ENCODE measurements around the gene FOLR1. TPM values are rescaled to one million over a fixed set of nuclear protein-coding genes. Genes with fewer than 3 reads are reported as not detected.

Gene FOLR1
- total and polyA plus RNA-seq, 2 donors (not counting 1 experiment from before 2014, with no cell fraction given), result 0.15 TPM; not detected in 1

DNA sequence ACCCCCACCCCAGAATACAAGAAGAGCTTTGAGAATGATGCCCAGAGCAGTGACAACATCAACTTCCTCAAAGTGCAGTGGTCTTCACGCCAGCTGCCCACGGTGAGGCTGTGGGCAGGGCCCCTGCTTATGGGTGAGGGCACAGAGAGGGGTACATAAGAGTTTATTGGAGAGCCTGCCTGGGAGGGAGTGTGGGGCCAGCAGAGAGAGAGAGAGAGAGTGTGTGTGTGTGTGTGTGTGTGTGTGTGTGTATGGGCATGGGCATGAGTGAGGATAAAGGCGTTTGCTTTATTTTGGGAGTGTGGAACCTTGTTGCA lies 42.5 kb downstream of the FOLR1 start:
- H3K4me1 ChIP-seq (ENCODE audit: control insufficient read depth, extremely low read depth, insufficient read depth, low read length), result peaks cover 3% of the 10 kb centered on the region
- peaks cover 53% of the 10 kb centered on the region for H3K36me3 ChIP-seq (ENCODE audit: control insufficient read depth, insufficient read depth, low read length)
- no peaks in the 10 kb centered on the region for H3K27me3 ChIP-seq (ENCODE audit: control insufficient read depth, insufficient read depth, low read length)
- H3K9me3 ChIP-seq (ENCODE audit: control insufficient read depth, insufficient read depth, low read depth, low read length), result no peaks in the 10 kb centered on the region
- H3K27ac ChIP-seq (ENCODE audit: insufficient read depth, low read length), result no peak overlapping the region
- H3K9ac ChIP-seq (ENCODE audit: insufficient read depth, low read length), result no peak overlapping the region
- no peaks in the 10 kb centered on the region for H3K79me2 ChIP-seq (ENCODE audit: control insufficient read depth, insufficient read depth, low read length)
- TF ChIP-seq EZH2 (IDR thresholded peaks at IDR 0.05; ENCODE audit: low read length, missing control alignments), result no peak
- TF ChIP-seq, protein P1, sequence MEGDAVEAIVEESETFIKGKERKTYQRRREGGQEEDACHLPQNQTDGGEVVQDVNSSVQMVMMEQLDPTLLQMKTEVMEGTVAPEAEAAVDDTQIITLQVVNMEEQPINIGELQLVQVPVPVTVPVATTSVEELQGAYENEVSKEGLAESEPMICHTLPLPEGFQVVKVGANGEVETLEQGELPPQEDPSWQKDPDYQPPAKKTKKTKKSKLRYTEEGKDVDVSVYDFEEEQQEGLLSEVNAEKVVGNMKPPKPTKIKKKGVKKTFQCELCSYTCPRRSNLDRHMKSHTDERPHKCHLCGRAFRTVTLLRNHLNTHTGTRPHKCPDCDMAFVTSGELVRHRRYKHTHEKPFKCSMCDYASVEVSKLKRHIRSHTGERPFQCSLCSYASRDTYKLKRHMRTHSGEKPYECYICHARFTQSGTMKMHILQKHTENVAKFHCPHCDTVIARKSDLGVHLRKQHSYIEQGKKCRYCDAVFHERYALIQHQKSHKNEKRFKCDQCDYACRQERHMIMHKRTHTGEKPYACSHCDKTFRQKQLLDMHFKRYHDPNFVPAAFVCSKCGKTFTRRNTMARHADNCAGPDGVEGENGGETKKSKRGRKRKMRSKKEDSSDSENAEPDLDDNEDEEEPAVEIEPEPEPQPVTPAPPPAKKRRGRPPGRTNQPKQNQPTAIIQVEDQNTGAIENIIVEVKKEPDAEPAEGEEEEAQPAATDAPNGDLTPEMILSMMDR (conservative IDR thresholded peaks at IDR 0.05 in 1 of 2, IDR thresholded peaks at IDR 0.05 in 1 of 2; ENCODE audit: low read depth in 1 of 2, low read length in 2 of 2), result no peak
- no peak overlapping the region for H3K4me2 ChIP-seq (ENCODE audit: extremely low read depth, insufficient read depth, low read length)
- H3K4me3 ChIP-seq (replicated peaks in 1 of 4; ENCODE audit: control extremely low read depth in 1 of 4, insufficient read depth in 1 of 4, low read depth in 3 of 4, low read length in 4 of 4), result no peak overlapping the region
- no peak overlapping the region for H2AFZ ChIP-seq (ENCODE audit: low read length)
- H4K20me1 ChIP-seq (ENCODE audit: control insufficient read depth, extremely low read depth, insufficient read depth, low read length), result peaks cover 2% of the 10 kb centered on the region
- no peak for DNase-seq (ENCODE audit: low read depth in 2 of 2)

DNA sequence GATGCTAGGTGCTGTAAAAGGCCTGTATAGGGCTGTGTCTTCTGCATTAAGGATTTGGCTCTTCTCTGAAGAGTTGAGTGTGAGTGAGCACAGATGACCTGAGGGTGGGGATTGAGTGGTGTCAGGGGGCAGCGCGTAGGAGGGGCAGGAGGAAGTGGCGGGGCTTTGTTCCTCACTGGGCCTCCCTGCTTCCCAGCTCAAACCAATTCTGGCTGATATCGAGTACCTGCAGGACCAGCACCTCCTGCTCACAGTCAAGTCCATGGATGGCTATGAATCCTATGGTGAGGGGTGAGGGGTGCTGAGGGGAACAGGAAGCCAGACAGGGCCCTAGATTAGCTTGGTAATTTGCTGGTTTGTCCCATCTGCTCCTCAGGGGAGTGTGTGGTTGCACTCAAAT lies 43.0 kb downstream of the FOLR1 start:
- peaks cover 50% of the 10 kb centered on the region for H3K36me3 ChIP-seq (ENCODE audit: control insufficient read depth, insufficient read depth, low read length)
- H2AFZ ChIP-seq (ENCODE audit: low read length), result no peak overlapping the region
- H3K9me3 ChIP-seq (ENCODE audit: control insufficient read depth, insufficient read depth, low read depth, low read length), result no peaks in the 10 kb centered on the region
- no peak for TF ChIP-seq EZH2 (IDR thresholded peaks at IDR 0.05; ENCODE audit: low read length, missing control alignments)
- TF ChIP-seq, protein P1 (conservative IDR thresholded peaks at IDR 0.05 in 1 of 2, IDR thresholded peaks at IDR 0.05 in 1 of 2; ENCODE audit: low read depth in 1 of 2, low read length in 2 of 2), result no peak
- DNase-seq (ENCODE audit: low read depth in 2 of 2), result no peak
- H3K27me3 ChIP-seq (ENCODE audit: control insufficient read depth, insufficient read depth, low read length), result no peaks in the 10 kb centered on the region
- no peak overlapping the region for H3K9ac ChIP-seq (ENCODE audit: insufficient read depth, low read length)
- no peak overlapping the region for H3K27ac ChIP-seq (ENCODE audit: insufficient read depth, low read length)
- no peaks in the 10 kb centered on the region for H3K79me2 ChIP-seq (ENCODE audit: control insufficient read depth, insufficient read depth, low read length)
- no peak overlapping the region for H3K4me2 ChIP-seq (ENCODE audit: extremely low read depth, insufficient read depth, low read length)
- H3K4me3 ChIP-seq (replicated peaks in 1 of 4; ENCODE audit: control extremely low read depth in 1 of 4, insufficient read depth in 1 of 4, low read depth in 3 of 4, low read length in 4 of 4), result no peak overlapping the region
- peaks cover 2% of the 10 kb centered on the region for H4K20me1 ChIP-seq (ENCODE audit: control insufficient read depth, extremely low read depth, insufficient read depth, low read length)
- peaks cover 3% of the 10 kb centered on the region for H3K4me1 ChIP-seq (ENCODE audit: control insufficient read depth, extremely low read depth, insufficient read depth, low read length)

DNA sequence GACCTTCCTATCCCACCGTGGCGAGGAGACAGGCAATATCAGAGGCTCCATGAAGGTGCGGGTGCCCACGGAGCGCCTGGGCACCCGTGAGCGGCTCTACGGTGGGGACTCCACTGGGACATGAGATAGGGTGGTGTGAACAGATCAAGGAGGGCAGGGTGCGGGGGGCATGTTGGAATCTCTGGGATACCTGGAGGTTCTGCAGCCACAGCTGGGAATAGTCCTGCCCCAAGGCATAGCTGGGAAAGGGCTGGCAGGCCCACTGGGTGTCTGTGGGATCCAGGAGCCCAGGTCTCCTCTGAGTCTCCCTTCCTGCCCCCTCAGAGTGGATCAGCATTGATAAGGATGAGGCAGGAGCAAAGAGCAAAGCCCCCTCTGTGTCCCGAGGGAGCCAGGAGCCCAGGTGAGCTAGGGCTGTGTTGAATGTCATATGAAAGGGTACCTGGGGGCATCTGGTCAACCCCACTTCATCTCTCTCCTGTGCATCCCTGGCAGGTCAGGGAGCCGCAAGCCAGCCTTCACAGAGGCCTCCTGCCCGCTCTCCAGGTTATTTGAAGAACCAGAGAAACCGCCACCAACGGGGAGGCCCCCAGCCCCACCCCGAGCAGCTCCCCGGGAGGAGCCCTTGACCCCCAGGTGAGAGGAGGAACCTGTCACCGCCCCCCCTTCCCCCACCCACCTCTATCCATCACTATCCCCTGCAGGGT lies 43.6 kb downstream of the FOLR1 start:
- no peak overlapping the region for H3K4me2 ChIP-seq (ENCODE audit: extremely low read depth, insufficient read depth, low read length)
- peaks cover 44% of the 10 kb centered on the region for H3K36me3 ChIP-seq (ENCODE audit: control insufficient read depth, insufficient read depth, low read length)
- no peak overlapping the region for H3K4me3 ChIP-seq (replicated peaks in 1 of 4; ENCODE audit: control extremely low read depth in 1 of 4, insufficient read depth in 1 of 4, low read depth in 3 of 4, low read length in 4 of 4)
- peaks cover 2% of the 10 kb centered on the region for H4K20me1 ChIP-seq (ENCODE audit: control insufficient read depth, extremely low read depth, insufficient read depth, low read length)
- H3K79me2 ChIP-seq (ENCODE audit: control insufficient read depth, insufficient read depth, low read length), result no peaks in the 10 kb centered on the region
- H2AFZ ChIP-seq (ENCODE audit: low read length), result no peak overlapping the region
- DNase-seq (ENCODE audit: low read depth in 2 of 2), result no peak
- H3K9me3 ChIP-seq (ENCODE audit: control insufficient read depth, insufficient read depth, low read depth, low read length), result no peaks in the 10 kb centered on the region
- TF ChIP-seq, protein P1 (conservative IDR thresholded peaks at IDR 0.05 in 1 of 2, IDR thresholded peaks at IDR 0.05 in 1 of 2; ENCODE audit: low read depth in 1 of 2, low read length in 2 of 2), result no peak
- TF ChIP-seq EZH2 (IDR thresholded peaks at IDR 0.05; ENCODE audit: low read length, missing control alignments), result no peak
- peaks cover 3% of the 10 kb centered on the region for H3K4me1 ChIP-seq (ENCODE audit: control insufficient read depth, extremely low read depth, insufficient read depth, low read length)
- no peak overlapping the region for H3K9ac ChIP-seq (ENCODE audit: insufficient read depth, low read length)
- H3K27me3 ChIP-seq (ENCODE audit: control insufficient read depth, insufficient read depth, low read length), result no peaks in the 10 kb centered on the region
- H3K27ac ChIP-seq (ENCODE audit: insufficient read depth, low read length), result no peak overlapping the region
